ENCODE data around the gene CNTNAP2. TPM values are rescaled to one million over a fixed set of nuclear protein-coding genes. Genes with fewer than 3 reads are reported as not detected.

Gene CNTNAP2
- total and polyA plus RNA-seq, 8 donors = 0.19 to 18.2 (median 0.56) TPM

DNA sequence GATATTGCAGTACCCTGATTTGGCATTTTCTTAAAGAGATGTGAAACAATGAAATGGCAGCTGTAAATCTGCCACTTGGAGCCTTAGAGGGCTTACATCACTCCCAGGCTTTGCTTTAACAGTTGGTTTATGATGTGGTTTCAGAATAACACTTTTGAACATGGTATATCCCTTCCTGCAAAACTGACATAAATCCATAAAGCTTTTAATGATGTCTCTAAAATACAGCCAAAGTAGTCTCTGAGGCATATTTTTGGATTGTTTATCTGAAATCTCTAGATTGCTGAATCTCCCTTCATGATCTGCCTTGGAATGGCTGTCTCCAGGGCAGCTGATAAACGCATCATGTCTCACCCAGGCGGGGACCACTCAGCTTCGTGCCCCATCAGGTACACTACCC is 2096.1 kb downstream of the CNTNAP2 start:
- DNase-seq = no peak
- Histone ChIP-seq H3K36me3 (no peaks in the 10 kb centered on the region), H3K27ac (no peak overlapping the region), H3K27me3 (no peaks in the 10 kb centered on the region), H3K4me3 (no peak overlapping the region), H3K9me3 (no peaks in the 10 kb centered on the region), H3K4me1 (peaks cover 0 to 15% (median 10%) of the 10 kb centered on the region in 4 donors)
- WGBS, 5 donors = 88 to 90% (median 89%) methylated on average over 3 of the region's 3 CpGs
- no peak for TF ChIP-seq POLR2A (IDR thresholded peaks at IDR 0.05)
- TF ChIP-seq, protein P1, sequence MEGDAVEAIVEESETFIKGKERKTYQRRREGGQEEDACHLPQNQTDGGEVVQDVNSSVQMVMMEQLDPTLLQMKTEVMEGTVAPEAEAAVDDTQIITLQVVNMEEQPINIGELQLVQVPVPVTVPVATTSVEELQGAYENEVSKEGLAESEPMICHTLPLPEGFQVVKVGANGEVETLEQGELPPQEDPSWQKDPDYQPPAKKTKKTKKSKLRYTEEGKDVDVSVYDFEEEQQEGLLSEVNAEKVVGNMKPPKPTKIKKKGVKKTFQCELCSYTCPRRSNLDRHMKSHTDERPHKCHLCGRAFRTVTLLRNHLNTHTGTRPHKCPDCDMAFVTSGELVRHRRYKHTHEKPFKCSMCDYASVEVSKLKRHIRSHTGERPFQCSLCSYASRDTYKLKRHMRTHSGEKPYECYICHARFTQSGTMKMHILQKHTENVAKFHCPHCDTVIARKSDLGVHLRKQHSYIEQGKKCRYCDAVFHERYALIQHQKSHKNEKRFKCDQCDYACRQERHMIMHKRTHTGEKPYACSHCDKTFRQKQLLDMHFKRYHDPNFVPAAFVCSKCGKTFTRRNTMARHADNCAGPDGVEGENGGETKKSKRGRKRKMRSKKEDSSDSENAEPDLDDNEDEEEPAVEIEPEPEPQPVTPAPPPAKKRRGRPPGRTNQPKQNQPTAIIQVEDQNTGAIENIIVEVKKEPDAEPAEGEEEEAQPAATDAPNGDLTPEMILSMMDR (IDR thresholded peaks at IDR 0.05) = no peak
- no peak for TF ChIP-seq POLR2AphosphoS5 (IDR thresholded peaks at IDR 0.05)
- TF ChIP-seq EP300 (IDR thresholded peaks at IDR 0.05) = no peak
- intact Hi-C loops (cut with DNase I; ENCODE audit: low total_unique reads) = no loop called here

DNA sequence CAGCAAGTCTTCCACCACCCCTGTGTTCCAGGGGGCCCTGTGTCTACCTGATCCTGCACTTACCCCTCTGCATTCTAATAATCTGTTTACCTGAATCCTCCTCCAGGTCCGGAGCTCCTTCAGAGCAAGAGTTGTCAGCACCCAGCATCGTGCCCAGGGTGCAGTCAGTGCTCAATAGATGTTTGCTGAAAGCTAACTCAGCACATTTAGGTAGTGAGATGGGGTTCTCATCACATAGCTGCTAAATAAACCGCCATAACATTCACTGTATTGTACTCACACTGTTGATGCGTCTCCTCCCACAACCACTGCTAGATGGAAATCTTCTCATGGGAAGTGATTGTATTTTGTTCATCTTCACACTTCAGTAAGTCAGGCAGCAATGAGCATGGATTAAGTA is 2097.5 kb downstream of the CNTNAP2 start:
- TF ChIP-seq POLR2AphosphoS5 (IDR thresholded peaks at IDR 0.05) = no peak
- TF ChIP-seq, protein P1 (IDR thresholded peaks at IDR 0.05) = no peak
- no peak for TF ChIP-seq EP300 (IDR thresholded peaks at IDR 0.05)
- TF ChIP-seq POLR2A (IDR thresholded peaks at IDR 0.05) = no peak
- H3K4me1 ChIP-seq = peaks cover 0 to 15% (median 10%) of the 10 kb centered on the region in 4 donors
- WGBS, 5 donors = 82 to 87% (median 85%) methylated on average over 4 of the region's 4 CpGs
- H3K9me3 ChIP-seq = no peaks in the 10 kb centered on the region
- DNase-seq = no peak
- intact Hi-C loops (cut with DNase I; ENCODE audit: low total_unique reads) = no loop called here
- no peak overlapping the region for H3K27ac ChIP-seq
- no peaks in the 10 kb centered on the region for H3K36me3 ChIP-seq
- no peaks in the 10 kb centered on the region for H3K27me3 ChIP-seq
- H3K4me3 ChIP-seq = no peak overlapping the region

DNA sequence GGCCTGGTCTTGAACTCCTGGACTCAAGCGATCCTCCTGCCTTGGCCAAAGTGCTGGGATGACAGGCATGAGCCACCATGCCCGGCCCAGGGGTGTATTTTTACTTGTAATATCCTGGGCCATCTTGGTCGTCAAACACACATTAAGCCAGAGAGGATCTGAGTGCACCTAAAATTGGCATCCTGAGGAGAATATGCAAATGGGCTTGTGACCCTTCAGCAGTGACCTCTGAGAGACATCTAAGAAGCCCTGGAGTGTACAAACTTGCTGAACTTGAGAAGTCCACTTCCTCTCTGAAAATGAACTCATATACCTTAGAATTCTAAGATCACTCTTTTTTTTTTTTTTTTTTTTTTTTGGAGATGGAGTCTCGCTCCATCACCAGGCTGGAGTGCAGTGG is 2102.0 kb downstream of the CNTNAP2 start:
- H3K27me3 ChIP-seq = no peaks in the 10 kb centered on the region
- no peaks in the 10 kb centered on the region for H3K9me3 ChIP-seq
- TF ChIP-seq POLR2A (IDR thresholded peaks at IDR 0.05) (no peak), EP300 (IDR thresholded peaks at IDR 0.05) (no peak), POLR2AphosphoS5 (IDR thresholded peaks at IDR 0.05) (no peak)
- TF ChIP-seq, protein P1 (IDR thresholded peaks at IDR 0.05) = no peak
- 83 to 92% (median 87%) methylated on average over 4 of the region's 4 CpGs for WGBS, 5 donors
- no peak for DNase-seq
- H3K4me1 ChIP-seq = no peaks in the 10 kb centered on the region
- no peak overlapping the region for H3K27ac ChIP-seq
- no peak overlapping the region for H3K4me3 ChIP-seq
- no peaks in the 10 kb centered on the region for H3K36me3 ChIP-seq
- intact Hi-C loops (cut with DNase I; ENCODE audit: low total_unique reads) = no loop called here

DNA sequence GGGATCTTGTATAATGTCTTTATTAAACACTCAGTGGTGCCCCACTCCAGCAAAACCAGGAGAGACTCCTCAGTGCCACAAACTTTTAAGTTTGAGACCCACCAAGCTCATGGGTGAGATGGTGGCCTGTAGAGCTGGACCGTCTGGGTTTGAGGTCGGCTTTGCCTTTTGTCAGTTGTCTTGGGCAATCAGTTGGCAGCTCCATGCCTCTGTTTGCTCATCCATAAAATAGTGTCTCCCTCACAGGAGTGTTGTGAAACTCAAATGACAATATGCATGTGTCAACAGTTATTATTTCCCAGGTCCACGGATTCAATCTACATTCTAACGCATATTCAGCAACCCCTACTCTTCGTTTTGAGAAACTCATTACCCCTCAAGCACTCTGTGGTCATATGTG is 2106.1 kb downstream of the CNTNAP2 start:
- no peak for DNase-seq
- Histone ChIP-seq H3K9me3 (no peaks in the 10 kb centered on the region), H3K4me3 (no peak overlapping the region), H3K27me3 (no peaks in the 10 kb centered on the region), H3K4me1 (no peaks in the 10 kb centered on the region), H3K36me3 (no peaks in the 10 kb centered on the region), H3K27ac (no peak overlapping the region)
- 60 to 67% (median 63%) methylated on average over 5 of the region's 5 CpGs for WGBS, 5 donors
- TF ChIP-seq POLR2AphosphoS5 (IDR thresholded peaks at IDR 0.05) = no peak
- TF ChIP-seq EP300 (IDR thresholded peaks at IDR 0.05) = no peak
- TF ChIP-seq POLR2A (IDR thresholded peaks at IDR 0.05) = no peak
- TF ChIP-seq, protein P1 (IDR thresholded peaks at IDR 0.05) = no peak
- intact Hi-C loops (cut with DNase I; ENCODE audit: low total_unique reads) = no loop called here

All from stomach (tissue), 9 donors.